SU-DHL-6 (cell line): ENCODE data around the gene NRTN.

Source experiments
- H2AFZ ChIP-seq: fragments of 200-600 bp; sonication (generic); 2 replicates; pipeline ENCODE4 v1.6.1; 2014; ENCODE audit warnings: low read depth, mild to moderate bottlenecking, moderate library complexity, mixed read lengths, antibody characterized with exemption, low read length; ENCODE audit not compliant: severe bottlenecking
- H3F3A ChIP-seq: fragments of 200-600 bp; shearing (Covaris generic); 2 replicates; pipeline ENCODE4 v1.6.0; 2016; ENCODE audit warnings: antibody characterized with exemption, mild to moderate bottlenecking; ENCODE audit not compliant: insufficient read depth
- H3K27ac ChIP-seq: fragments of 200-600 bp; sonication (generic); 2 replicates; pipeline ENCODE4 v1.5.1; 2016; ENCODE audit warnings: low read depth, mild to moderate bottlenecking, low read length, moderate library complexity, mixed read lengths
- H3K27me3 ChIP-seq: fragments of 200-600 bp; sonication (generic), shearing (Covaris generic); 2 replicates; pipeline ENCODE4 v1.6.0; 2014; ENCODE audit warnings: mild to moderate bottlenecking, low read length
- H3K36me3 ChIP-seq: fragments of 200-600 bp; sonication (generic); 2 replicates; pipeline ENCODE4 v1.6.1; 2014; ENCODE audit warnings: mild to moderate bottlenecking, low read length, mixed read lengths
- H3K4me2 ChIP-seq: fragments of 300-600, 200-600 bp; shearing (Covaris generic), sonication (generic); 2 replicates; pipeline ENCODE4 v1.6.0; 2014; ENCODE audit warnings: low read length, low read depth, mild to moderate bottlenecking; ENCODE audit not compliant: poor library complexity, severe bottlenecking
- H3K4me3 ChIP-seq: fragments of 200-600 bp; sonication (generic); 2 replicates; pipeline ENCODE4 v1.5.1; 2014; ENCODE audit warnings: antibody characterized with exemption, low read length, mild to moderate bottlenecking, mixed read lengths; ENCODE audit not compliant: insufficient read depth, poor library complexity, severe bottlenecking
- H3K79me2 ChIP-seq: fragments of 200-600 bp; sonication (generic); 2 replicates; pipeline ENCODE4 v1.6.1; 2014; ENCODE audit warnings: mild to moderate bottlenecking, low read length, moderate library complexity; ENCODE audit not compliant: insufficient read depth
- H3K9ac ChIP-seq: fragments of 200-600 bp; sonication (generic); 2 replicates; pipeline ENCODE4 v1.7.0; 2014; ENCODE audit warnings: mild to moderate bottlenecking, low read length
- H3K9me2 ChIP-seq: fragments of 200-600 bp; sonication (generic); replicated peaks from 2 replicates; pipeline ENCODE4 v1.6.1; 2014; ENCODE audit warnings: low read length; ENCODE audit not compliant: insufficient read depth
- H3K9me3 ChIP-seq: fragments of 200-600 bp; sonication (generic); 2 replicates; pipeline ENCODE4 v1.6.1; 2014; ENCODE audit warnings: low read length, mixed read lengths; ENCODE audit not compliant: insufficient read depth
- H4K20me1 ChIP-seq: fragments of 200-600 bp; sonication (generic); 2 replicates; pipeline ENCODE4 v1.6.1; 2014; ENCODE audit warnings: low read depth, mild to moderate bottlenecking, antibody characterized with exemption, low read length, moderate library complexity, mixed read lengths
- EZH2phosphoT487 ChIP-seq: fragments of 200-600 bp; sonication (generic), shearing (Covaris generic); conservative IDR thresholded peaks from 2 replicates; pipeline ENCODE4 v1.6.1; 2018; ENCODE audit warnings: mild to moderate bottlenecking, antibody characterized with exemption, low read length, moderate library complexity, mixed read lengths
- TF ChIP-seq, protein P1 (sequence below): fragments of 200-600 bp; sonication (generic); IDR thresholded peaks from one replicate; pipeline ENCODE4 v1.5.1; 2017; ENCODE audit warnings: antibody characterized with exemption, mild to moderate bottlenecking, low read length, moderate library complexity; ENCODE audit not compliant: insufficient read depth, poor library complexity, severe bottlenecking

The NRTN gene

DNA sequence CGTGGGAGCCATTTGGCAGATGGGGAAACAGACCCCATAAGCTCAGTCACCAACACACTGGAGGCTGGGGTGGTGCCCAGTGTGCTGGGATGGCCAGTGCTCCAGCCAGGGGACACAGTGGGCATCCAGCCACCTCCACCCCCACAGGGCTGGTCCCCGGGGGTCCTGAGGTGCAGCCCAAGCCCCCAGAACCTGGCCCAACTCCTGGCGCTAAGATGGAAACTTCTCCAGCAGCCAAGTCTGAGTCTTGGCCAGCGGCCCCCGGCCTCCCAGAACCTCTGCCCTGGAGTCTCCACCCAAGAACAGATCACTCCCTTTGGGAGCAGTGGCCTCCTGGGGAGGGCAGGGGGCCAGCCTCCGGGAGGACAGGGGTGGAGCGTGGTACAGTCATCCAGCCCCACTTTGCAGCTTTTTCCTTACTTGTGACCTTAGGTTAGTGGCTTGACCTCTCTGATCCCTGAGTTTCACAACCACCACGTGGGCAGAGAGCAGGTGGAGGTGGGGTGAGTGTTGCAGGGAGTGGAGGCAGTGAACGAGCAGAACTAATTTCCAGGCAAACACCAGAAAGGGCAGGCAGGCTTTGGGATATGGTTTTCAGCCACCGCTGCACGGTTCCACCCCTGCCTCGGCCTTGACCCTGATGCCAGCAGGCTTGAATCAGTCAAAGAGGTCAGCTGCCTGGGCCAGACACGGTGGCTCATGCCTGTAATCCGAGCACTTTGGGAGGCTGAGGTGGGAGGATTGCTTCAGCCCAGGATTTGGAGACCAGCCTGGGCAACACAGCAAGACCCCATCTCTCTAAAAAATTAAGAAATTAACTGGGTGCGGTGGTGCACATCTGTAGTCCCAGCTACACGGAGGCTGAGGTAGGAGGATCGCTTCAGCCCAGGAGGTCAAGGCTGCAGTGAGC is 4.3 kb upstream of the NRTN start:
- Histone ChIP-seq H3K36me3 (no peaks in the 10 kb centered on the region), H3K4me2 (no peak overlapping the region), H3K27me3 (no peaks in the 10 kb centered on the region), H3K9me2 (no peaks in the 10 kb centered on the region), H4K20me1 (no peaks in the 10 kb centered on the region), H3K27ac (no peak overlapping the region), H3K9me3 (no peaks in the 10 kb centered on the region), H3F3A (no peaks in the 10 kb centered on the region), H2AFZ (no peak overlapping the region), H3K79me2 (no peaks in the 10 kb centered on the region), H3K4me3 (no peak overlapping the region), H3K9ac (no peak overlapping the region)
- TF ChIP-seq, protein P1, sequence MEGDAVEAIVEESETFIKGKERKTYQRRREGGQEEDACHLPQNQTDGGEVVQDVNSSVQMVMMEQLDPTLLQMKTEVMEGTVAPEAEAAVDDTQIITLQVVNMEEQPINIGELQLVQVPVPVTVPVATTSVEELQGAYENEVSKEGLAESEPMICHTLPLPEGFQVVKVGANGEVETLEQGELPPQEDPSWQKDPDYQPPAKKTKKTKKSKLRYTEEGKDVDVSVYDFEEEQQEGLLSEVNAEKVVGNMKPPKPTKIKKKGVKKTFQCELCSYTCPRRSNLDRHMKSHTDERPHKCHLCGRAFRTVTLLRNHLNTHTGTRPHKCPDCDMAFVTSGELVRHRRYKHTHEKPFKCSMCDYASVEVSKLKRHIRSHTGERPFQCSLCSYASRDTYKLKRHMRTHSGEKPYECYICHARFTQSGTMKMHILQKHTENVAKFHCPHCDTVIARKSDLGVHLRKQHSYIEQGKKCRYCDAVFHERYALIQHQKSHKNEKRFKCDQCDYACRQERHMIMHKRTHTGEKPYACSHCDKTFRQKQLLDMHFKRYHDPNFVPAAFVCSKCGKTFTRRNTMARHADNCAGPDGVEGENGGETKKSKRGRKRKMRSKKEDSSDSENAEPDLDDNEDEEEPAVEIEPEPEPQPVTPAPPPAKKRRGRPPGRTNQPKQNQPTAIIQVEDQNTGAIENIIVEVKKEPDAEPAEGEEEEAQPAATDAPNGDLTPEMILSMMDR = no peak
- TF ChIP-seq EZH2phosphoT487 = no peak

DNA sequence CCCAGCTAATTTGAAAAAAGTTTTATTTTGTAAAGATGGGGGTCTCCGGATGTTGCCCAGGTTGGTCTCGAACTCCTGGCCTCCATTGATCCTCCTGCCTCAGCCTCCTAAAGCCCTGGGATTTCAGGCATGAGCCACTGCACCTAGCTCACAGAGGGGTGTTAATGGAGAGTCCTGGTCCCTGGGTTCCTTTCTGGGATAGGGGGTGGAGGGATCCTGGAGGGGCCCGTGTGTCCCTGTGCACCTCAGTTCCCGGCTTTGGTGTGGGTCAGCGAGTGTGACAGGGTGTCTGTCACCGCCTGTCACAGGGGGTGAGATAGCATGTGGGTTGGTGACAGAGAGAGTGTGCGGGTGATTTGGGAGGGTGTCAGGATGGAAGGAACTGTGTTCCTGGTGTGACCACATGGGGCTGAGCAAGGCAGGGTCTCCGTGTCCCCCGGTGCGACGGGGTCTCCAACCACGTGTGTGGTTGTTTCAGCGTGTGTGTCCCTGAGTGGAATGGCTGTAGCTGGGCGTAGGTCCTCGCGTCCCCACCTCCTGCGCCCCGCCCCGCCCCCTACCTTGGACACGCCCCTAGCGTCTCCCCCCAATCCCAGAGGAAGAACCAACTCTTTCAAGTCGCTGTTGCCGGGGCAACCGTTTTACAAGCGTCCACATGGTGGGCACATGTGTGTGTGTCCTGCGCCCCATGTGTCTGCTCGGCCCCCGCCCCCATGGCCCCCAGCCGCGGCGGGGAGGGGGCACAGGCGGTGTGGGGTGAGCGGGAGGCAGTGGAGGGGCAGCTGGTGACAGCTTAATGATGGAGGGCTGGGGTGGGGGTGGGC is 2.9 kb upstream of the NRTN start:
- no peak for TF ChIP-seq EZH2phosphoT487
- TF ChIP-seq, protein P1 = no peak
- no peak overlapping the region for H2AFZ ChIP-seq
- no peaks in the 10 kb centered on the region for H3K27me3 ChIP-seq
- H4K20me1 ChIP-seq = no peaks in the 10 kb centered on the region
- H3K79me2 ChIP-seq = no peaks in the 10 kb centered on the region
- no peak overlapping the region for H3K4me2 ChIP-seq
- H3K9me2 ChIP-seq = no peaks in the 10 kb centered on the region
- no peak overlapping the region for H3K27ac ChIP-seq
- H3K9me3 ChIP-seq = no peaks in the 10 kb centered on the region
- no peak overlapping the region for H3K9ac ChIP-seq
- no peaks in the 10 kb centered on the region for H3F3A ChIP-seq
- no peak overlapping the region for H3K4me3 ChIP-seq
- no peaks in the 10 kb centered on the region for H3K36me3 ChIP-seq

DNA sequence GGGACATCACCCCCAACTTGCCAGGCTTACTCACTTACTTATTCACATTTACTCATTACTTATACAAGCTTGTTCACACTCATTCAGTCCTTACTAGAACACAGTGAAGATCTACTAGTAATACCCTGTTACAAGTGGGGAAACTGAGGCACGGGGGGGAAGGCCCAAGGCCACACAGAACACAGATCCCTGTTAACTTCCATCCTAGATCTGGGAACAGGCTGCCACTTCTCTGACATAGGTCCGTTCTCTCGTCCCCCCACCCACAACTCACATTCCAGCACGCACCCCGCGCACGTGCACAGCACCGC is 1.5 kb upstream of the NRTN start:
- TF ChIP-seq, protein P1 = no peak
- H3F3A ChIP-seq = no peaks in the 10 kb centered on the region
- H3K27ac ChIP-seq = no peak overlapping the region
- H3K9ac ChIP-seq = peak overlapping the region; percentile 34
- no peaks in the 10 kb centered on the region for H4K20me1 ChIP-seq
- H3K9me3 ChIP-seq = no peaks in the 10 kb centered on the region
- H3K27me3 ChIP-seq = no peaks in the 10 kb centered on the region
- no peak overlapping the region for H3K4me3 ChIP-seq
- no peaks in the 10 kb centered on the region for H3K79me2 ChIP-seq
- H2AFZ ChIP-seq = peak overlapping the region; percentile 57
- no peaks in the 10 kb centered on the region for H3K36me3 ChIP-seq
- H3K4me2 ChIP-seq = peak overlapping the region; percentile 48
- no peaks in the 10 kb centered on the region for H3K9me2 ChIP-seq
